Right lobe of liver (tissue), 4 donors: ENCODE results near the gene TMEM98.

ENCODE experiments used
- CTCF ChIP-seq, 4 donors: fragments of 200-600 bp in 3 of 4; fragments of 450-650 bp in 1 of 4; IDR thresholded peaks; one replicate each; pipeline versions ENCODE4 v1.5.1 to v1.8.0; 2016 to 2022; ENCODE audit warnings: antibody characterized with exemption in 4 of 4, mild to moderate bottlenecking in 2 of 4
- POLR2A ChIP-seq: fragments of 450-650 bp; IDR thresholded peaks from one replicate; pipeline ENCODE4 v1.6.1; 2017; ENCODE audit warnings: antibody characterized with exemption, mild to moderate bottlenecking
- donor health status: DM: no; HTN: no; CAD: no.
- donor health status: DM: no; HTN: no; CAD: no.
- donor health status: DM: no; HTN: yes; CAD: no.

DNA sequence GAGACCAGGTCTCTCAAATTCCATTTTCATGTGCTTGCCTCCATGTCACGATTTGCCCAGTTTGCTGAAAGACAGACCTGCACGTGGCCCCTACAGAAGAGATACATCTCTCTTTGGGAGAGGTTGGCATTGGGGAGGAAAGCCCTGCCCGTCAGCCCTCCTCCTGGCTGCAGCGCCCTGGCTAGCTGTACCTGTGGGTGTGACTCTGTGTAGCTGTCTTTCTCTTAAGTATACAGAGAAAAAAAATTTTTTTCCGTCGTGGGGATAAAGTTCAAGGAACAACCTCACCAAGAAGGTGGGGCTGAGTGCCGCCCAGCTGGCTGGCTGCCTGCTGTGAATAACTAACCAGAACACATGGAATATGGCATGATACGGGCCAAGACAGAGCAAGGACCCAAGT is 26.5 kb downstream of the TMEM98 start:
- TF ChIP-seq CTCF (IDR thresholded peaks at IDR 0.05) (no peak), POLR2A (no peak)
